HepG2 (cell line): ENCODE measurements around the gene KANSL1. TPM values are rescaled to one million over a fixed set of nuclear protein-coding genes. Genes with fewer than 3 reads are reported as not detected.

Experiments used
- BCL6 ChIP-seq: IDR thresholded peaks from 2 replicates; pipeline ENCODE4 v1.6.1; 2016; ENCODE audit warnings: missing genetic modification reagents, missing compliant biosample characterization
- CBX5 ChIP-seq: sonication (generic); formaldehyde crosslinking; IDR thresholded peaks from 2 replicates; pipeline ENCODE4 v1.4.0; 2020; ENCODE audit warnings: missing genetic modification reagents, borderline replicate concordance
- ELF3 ChIP-seq: IDR thresholded peaks from 2 replicates; pipeline ENCODE4 v1.6.1; 2016; ENCODE audit warnings: missing genetic modification reagents, missing compliant biosample characterization
- JUN ChIP-seq: sonication (generic); formaldehyde crosslinking; IDR thresholded peaks from 2 replicates; pipeline ENCODE4 v1.4.0; 2020; ENCODE audit warnings: mild to moderate bottlenecking, missing genetic modification reagents
- KLF16 ChIP-seq, 2 experiments: sonication (generic) in 1 of 2; formaldehyde crosslinking in 1 of 2; IDR thresholded peaks; 2 replicates each; pipeline versions ENCODE4 v1.6.1 to v1.8.0; 2016 to 2023; ENCODE audit warnings: missing genetic modification reagents in 2 of 2, missing compliant biosample characterization in 1 of 2
- ONECUT2 ChIP-seq: sonication (generic); formaldehyde crosslinking; IDR thresholded peaks from 2 replicates; pipeline ENCODE4 v1.4.0; 2020; ENCODE audit warnings: missing genetic modification reagents
- PHF21A ChIP-seq: sonication (generic); formaldehyde crosslinking; IDR thresholded peaks from 2 replicates; pipeline ENCODE4 v1.5.0; 2020; ENCODE audit warnings: mild to moderate bottlenecking, missing genetic modification reagents
- PLRG1 ChIP-seq: fragments of 450-650 bp; conservative IDR thresholded peaks from 2 replicates; pipeline ENCODE4 v1.6.1; 2016
- RORA ChIP-seq: sonication (generic); formaldehyde crosslinking; IDR thresholded peaks from 2 replicates; pipeline ENCODE4 v1.5.0; 2020; ENCODE audit warnings: mild to moderate bottlenecking, missing genetic modification reagents, moderate library complexity
- SATB2 ChIP-seq: sonication (generic); formaldehyde crosslinking; IDR thresholded peaks from 2 replicates; pipeline ENCODE4 v1.5.0; 2020; ENCODE audit warnings: missing genetic modification reagents
- SRSF9 ChIP-seq: fragments of 200-400 bp; formaldehyde crosslinking; IDR thresholded peaks from 2 replicates; pipeline ENCODE4 v1.6.1; 2018; ENCODE audit warnings: borderline replicate concordance, mild to moderate bottlenecking, low read depth, low read length; ENCODE audit not compliant: insufficient read depth, poor library complexity, severe bottlenecking
- YEATS4 ChIP-seq: sonication (generic); formaldehyde crosslinking; IDR thresholded peaks from 2 replicates; pipeline ENCODE4 v1.4.0; 2020; ENCODE audit warnings: missing genetic modification reagents, borderline replicate concordance
- ZEB1 ChIP-seq: IDR thresholded peaks from 2 replicates; pipeline ENCODE4 v1.6.1; 2012; ENCODE audit warnings: mild to moderate bottlenecking, low read depth, inconsistent platforms; ENCODE audit not compliant: insufficient replicate concordance
- ZNF232 ChIP-seq: sonication (generic); formaldehyde crosslinking; IDR thresholded peaks from 2 replicates; pipeline ENCODE4 v1.4.0; 2020; ENCODE audit warnings: missing genetic modification reagents, borderline replicate concordance
- ZNF468 ChIP-seq: sonication (generic); formaldehyde crosslinking; IDR thresholded peaks from 2 replicates; pipeline ENCODE4 v1.8.0; 2022; ENCODE audit warnings: mild to moderate bottlenecking, moderate library complexity, missing genetic modification reagents
- ZNF687 ChIP-seq: sonication (generic); formaldehyde crosslinking; IDR thresholded peaks from 2 replicates; pipeline ENCODE4 v1.5.1; 2020; ENCODE audit warnings: mild to moderate bottlenecking, missing genetic modification reagents, moderate library complexity
- ZNF691 ChIP-seq: sonication (generic); formaldehyde crosslinking; IDR thresholded peaks from 2 replicates; pipeline ENCODE4 v1.4.0; 2020; ENCODE audit warnings: missing genetic modification reagents, low read depth, mild to moderate bottlenecking, borderline replicate concordance
- ZSCAN20 ChIP-seq: sonication (generic); formaldehyde crosslinking; IDR thresholded peaks from 2 replicates; pipeline ENCODE4 v1.4.0; 2020; ENCODE audit warnings: missing genetic modification reagents, mild to moderate bottlenecking, borderline replicate concordance
- ZSCAN9 ChIP-seq: IDR thresholded peaks from 2 replicates; pipeline ENCODE4 v1.6.1; 2016; ENCODE audit warnings: borderline replicate concordance
- polyA plus RNA-seq, 8 experiments: library from polyadenylated mRNA; depleted of rRNA in 3 of 8; stranded (reverse) in 7 of 8; unstranded in 1 of 8; fragments of >200 nt; fragmentation: Illumina TruSeq in 4 of 8; extraction: Trizol in 4 of 8; gene quantifications; 2 replicates each; pipeline versions ENCODE4 v1.2.1 to v1.2.3, GENCODE V29; 2011 to 2016; ENCODE audit warnings: low read depth in 4 of 8, missing spikeins in 1 of 8, mixed read lengths in 1 of 8; ENCODE audit not compliant: insufficient read depth in 1 of 8
- total RNA-seq, 5 experiments: library from RNA; depleted of rRNA; stranded (reverse); fragments of >200 nt; fragmentation: Illumina TruSeq; extraction: Trizol; gene quantifications; 2 replicates each; pipeline ENCODE4 v1.2.3, GENCODE V29; 2016; ENCODE audit warnings: low read depth in 1 of 5
- TF ChIP-seq, protein P1 (sequence below): sonication (generic); formaldehyde crosslinking; conservative IDR thresholded peaks from 2 replicates; pipeline ENCODE4 v1.4.0; 2020; ENCODE audit warnings: missing genetic modification reagents

KANSL1 gene
- total and polyA plus RNA-seq, 2 of the 13 experiments (the other 11 are each of a cell fraction or from before 2014, with no cell fraction given): 24.0 to 59.6 TPM

DNA sequence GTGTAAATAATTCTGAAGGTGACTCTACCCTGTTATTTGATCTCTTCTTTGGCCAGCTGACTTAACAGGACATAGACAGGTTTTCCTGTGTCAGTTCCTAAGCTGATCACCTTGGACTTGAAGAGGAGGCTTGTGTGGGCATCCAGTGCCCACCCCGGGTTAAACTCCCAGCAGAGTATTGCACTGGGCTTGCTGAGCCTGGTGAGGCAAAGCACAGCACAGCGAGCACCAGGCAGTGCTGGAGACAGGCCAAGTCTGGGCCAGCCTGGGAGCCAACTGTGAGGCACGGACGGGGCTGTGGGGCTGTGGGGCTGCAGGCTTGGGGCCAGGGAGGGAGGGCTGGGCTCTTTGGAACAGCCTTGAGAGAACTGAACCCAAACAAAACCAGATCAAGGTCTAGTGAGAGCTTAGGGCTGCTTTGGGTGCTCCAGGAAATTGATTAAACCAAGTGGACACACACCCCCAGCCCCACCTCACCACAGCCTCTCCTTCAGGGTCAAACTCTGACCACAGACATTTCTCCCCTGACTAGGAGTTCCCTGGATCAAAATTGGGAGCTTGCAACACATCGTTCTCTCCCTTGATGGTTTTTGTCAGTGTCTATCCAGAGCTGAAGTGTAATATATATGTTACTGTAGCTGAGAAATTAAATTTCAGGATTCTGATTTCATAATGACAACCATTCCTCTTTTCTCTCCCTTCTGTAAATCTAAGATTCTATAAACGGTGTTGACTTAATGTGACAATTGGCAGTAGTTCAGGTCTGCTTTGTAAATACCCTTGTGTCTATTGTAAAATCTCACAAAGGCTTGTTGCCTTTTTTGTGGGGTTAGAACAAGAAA lies 189.1 kb downstream of the KANSL1 start (continued):
- TF ChIP-seq CBX5 (CRISPR knock-in tag) (peak; percentile 69; the same call in 1 of the 2 replicates), ZEB1 (peak; percentile 45), ZNF687 (peak; percentile 90), SRSF9 (no peak), ZNF468 (CRISPR knock-in tag) (no peak), ZSCAN20 (CRISPR knock-in tag) (no peak), RORA (CRISPR knock-in tag) (no peak), ONECUT2 (peak; percentile 87), ELF3 (CRISPR knock-in tag) (peak; percentile 79), ZNF232 (peak; percentile 77; the same call in 1 of the 2 replicates), YEATS4 (CRISPR knock-in tag) (peak; percentile 39; the same call in 1 of the 2 replicates), JUN (CRISPR knock-in tag) (no peak), PLRG1 (no peak), SATB2 (CRISPR knock-in tag) (no peak), BCL6 (peak; percentile 89), PHF21A (CRISPR knock-in tag) (peak; percentile 93), ZSCAN9 (CRISPR knock-in tag) (no peak), KLF16 (CRISPR knock-in tag; IDR thresholded peaks at IDR 0.05) (0 out of 4 replicates have a peak, but pooled peaks of 1 of the 2 experiments have one; percentile 29), ZNF691 (CRISPR knock-in tag) (peak; percentile 72; the same call in 1 of the 2 replicates)
- TF ChIP-seq, protein P1, sequence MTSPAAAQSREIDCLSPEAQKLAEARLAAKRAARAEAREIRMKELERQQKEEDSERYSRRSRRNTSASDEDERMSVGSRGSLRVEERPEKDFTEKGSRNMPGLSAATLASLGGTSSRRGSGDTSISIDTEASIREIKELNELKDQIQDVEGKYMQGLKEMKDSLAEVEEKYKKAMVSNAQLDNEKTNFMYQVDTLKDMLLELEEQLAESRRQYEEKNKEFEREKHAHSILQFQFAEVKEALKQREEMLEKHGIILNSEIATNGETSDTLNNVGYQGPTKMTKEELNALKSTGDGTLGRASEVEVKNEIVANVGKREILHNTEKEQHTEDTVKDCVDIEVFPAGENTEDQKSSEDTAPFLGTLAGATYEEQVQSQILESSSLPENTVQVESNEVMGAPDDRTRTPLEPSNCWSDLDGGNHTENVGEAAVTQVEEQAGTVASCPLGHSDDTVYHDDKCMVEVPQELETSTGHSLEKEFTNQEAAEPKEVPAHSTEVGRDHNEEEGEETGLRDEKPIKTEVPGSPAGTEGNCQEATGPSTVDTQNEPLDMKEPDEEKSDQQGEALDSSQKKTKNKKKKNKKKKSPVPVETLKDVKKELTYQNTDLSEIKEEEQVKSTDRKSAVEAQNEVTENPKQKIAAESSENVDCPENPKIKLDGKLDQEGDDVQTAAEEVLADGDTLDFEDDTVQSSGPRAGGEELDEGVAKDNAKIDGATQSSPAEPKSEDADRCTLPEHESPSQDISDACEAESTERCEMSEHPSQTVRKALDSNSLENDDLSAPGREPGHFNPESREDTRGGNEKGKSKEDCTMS (CRISPR knock-in tag): no peak
